RWPE2 (cell line): ENCODE results near the gene MRPL53.
A peak's percentile ranks its signal among the peaks of the same experiment; 100 is the strongest.

Experiments
- ATAC-seq: fragments of 200-7000 bp; cut with Tn5 transposase; 3 replicates; pipeline ENCODE4 v1.9.1; 2021; ENCODE audit warnings: low read depth
- DNase-seq: peaks from one replicate; pipeline ENCODE4 v3.0.0-alpha.2; 2020; ENCODE audit warnings: low spot score
- H3K27ac ChIP-seq: fragments of 450-650 bp; 2 replicates; pipeline ENCODE4 v1.5.1; 2017; ENCODE audit warnings: mild to moderate bottlenecking; ENCODE audit not compliant: poor library complexity, severe bottlenecking
- H3K27me3 ChIP-seq: fragments of 250-450 bp; sonication (Bioruptor Pico); 2 replicates; pipeline ENCODE4 v1.5.1; 2021; ENCODE audit warnings: mild to moderate bottlenecking, moderate library complexity; ENCODE audit not compliant: insufficient read depth, poor library complexity, severe bottlenecking
- H3K36me3 ChIP-seq: fragments of 250-450 bp; sonication (Bioruptor Pico); 2 replicates; pipeline ENCODE4 v1.5.1; 2020; ENCODE audit warnings: low read depth, mild to moderate bottlenecking, moderate library complexity
- H3K4me1 ChIP-seq: fragments of 250-450 bp; sonication (Bioruptor Pico); 2 replicates; pipeline ENCODE4 v1.5.1; 2021; ENCODE audit warnings: mild to moderate bottlenecking, moderate library complexity; ENCODE audit not compliant: insufficient read depth, poor library complexity, severe bottlenecking
- H3K4me3 ChIP-seq: fragments of 250-450 bp; sonication (Bioruptor Pico); 2 replicates; pipeline ENCODE4 v1.5.1; 2021; ENCODE audit warnings: mild to moderate bottlenecking, moderate library complexity; ENCODE audit not compliant: severe bottlenecking
- H3K9me3 ChIP-seq: fragments of 250-450 bp; sonication (Bioruptor Pico); 2 replicates; pipeline ENCODE4 v1.5.1; 2021; ENCODE audit warnings: mild to moderate bottlenecking, moderate library complexity; ENCODE audit not compliant: severe bottlenecking
- TF ChIP-seq, protein P1 (sequence below): fragments of 450-650 bp; IDR thresholded peaks from one replicate; pipeline ENCODE4 v1.5.1; 2017; ENCODE audit warnings: mild to moderate bottlenecking, moderate library complexity; ENCODE audit not compliant: poor library complexity, severe bottlenecking

Gene MRPL53

DNA sequence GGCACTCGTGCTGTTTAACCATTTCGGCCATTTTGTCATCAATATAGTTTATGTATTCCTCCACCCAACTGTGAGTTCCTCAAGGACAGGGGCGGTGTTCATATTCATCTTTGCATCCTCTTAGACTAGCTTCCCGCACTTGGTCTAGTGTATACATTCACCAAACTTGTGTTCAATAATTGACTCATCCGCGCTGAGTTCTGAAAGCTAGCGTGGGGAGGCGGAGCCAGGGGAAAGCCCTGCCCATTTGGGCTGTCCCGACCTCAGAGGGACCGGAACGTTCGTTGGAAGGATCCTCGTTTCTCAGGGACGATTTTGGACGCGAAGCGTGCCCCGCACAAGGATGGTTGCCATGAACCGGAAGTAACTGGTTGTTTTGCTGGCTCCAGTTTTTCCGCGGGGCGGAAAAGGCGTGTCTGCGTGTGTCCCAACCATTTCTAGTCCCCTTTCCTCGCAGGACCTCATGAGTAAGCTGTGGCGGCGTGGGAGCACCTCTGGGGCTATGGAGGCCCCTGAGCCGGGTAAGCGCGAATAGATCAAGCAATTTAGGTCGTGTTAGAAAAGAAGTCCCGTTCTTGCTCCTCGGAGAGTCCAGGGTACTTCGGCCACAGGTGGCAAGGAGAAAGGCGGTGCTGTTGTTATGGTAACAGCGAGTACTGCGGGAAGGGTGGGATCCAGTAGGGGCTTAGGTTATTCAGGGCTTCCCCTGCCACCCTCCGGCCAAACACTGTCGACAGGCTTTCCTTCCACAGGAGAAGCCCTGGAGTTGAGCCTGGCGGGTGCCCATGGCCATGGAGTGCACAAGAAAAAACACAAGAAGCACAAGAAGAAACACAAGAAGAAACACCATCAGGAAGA is 17.6 kb downstream of the MRPL53 start, which contains the start of gene INO80B:
Gene INO80B, plus strand, starts transcription at position 434 of the 858 bp plus-strand sequence. Its CDS starts 30 bp downstream, at position 464.
- H3K4me3 ChIP-seq: peak within 1 kb of the TSS; percentile 52
- peak; percentile 88 for DNase-seq
- H3K27ac ChIP-seq: no peak within 1 kb of the TSS
- TF ChIP-seq, protein P1, sequence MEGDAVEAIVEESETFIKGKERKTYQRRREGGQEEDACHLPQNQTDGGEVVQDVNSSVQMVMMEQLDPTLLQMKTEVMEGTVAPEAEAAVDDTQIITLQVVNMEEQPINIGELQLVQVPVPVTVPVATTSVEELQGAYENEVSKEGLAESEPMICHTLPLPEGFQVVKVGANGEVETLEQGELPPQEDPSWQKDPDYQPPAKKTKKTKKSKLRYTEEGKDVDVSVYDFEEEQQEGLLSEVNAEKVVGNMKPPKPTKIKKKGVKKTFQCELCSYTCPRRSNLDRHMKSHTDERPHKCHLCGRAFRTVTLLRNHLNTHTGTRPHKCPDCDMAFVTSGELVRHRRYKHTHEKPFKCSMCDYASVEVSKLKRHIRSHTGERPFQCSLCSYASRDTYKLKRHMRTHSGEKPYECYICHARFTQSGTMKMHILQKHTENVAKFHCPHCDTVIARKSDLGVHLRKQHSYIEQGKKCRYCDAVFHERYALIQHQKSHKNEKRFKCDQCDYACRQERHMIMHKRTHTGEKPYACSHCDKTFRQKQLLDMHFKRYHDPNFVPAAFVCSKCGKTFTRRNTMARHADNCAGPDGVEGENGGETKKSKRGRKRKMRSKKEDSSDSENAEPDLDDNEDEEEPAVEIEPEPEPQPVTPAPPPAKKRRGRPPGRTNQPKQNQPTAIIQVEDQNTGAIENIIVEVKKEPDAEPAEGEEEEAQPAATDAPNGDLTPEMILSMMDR: peak; percentile 11
- ATAC-seq: peak; percentile 37
- H3K9me3 ChIP-seq: no peaks in the 10 kb centered on the region
- peaks cover 12% of the 10 kb centered on the region for H3K4me1 ChIP-seq
- no peaks in the 10 kb centered on the region for H3K27me3 ChIP-seq
- H3K36me3 ChIP-seq: peaks cover 6% of the 10 kb centered on the region; the same call in 1 of the 2 replicates

DNA sequence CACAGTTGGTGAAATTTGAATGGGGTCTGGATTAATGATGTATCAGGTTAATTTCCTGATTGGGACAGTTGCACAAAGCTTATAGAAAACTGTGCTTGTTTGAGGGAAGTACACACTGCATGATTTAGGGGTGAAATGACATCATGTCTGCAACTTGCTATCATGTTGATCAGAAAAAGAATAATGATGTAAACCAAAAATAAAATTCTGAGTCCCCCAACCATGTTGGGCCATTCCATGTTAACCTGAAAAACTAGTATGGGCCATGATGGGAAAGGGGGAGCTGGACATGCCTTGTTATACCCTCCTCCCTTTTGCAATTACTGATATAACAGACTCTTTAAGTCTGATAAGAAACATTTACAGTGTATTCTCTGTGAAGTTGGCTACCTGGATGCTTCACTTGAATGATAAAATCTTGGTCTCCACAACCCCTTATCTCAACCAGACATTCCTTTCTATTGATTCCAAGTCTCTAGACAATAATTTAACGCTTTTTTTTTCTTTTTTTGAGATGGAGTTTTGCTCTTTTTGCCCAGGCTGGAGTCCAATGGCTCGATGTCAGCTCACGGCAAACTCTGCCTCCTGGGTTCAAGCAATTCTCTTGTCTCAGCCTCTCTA is 21.8 kb downstream of the MRPL53 start:
- TF ChIP-seq, protein P1: no peak
- no peaks in the 10 kb centered on the region for H3K27me3 ChIP-seq
- DNase-seq: no peak
- no peak overlapping the region for H3K4me3 ChIP-seq
- H3K27ac ChIP-seq: no peak overlapping the region
- no peaks in the 10 kb centered on the region for H3K9me3 ChIP-seq
- no peaks in the 10 kb centered on the region for H3K36me3 ChIP-seq
- H3K4me1 ChIP-seq: peaks cover 3% of the 10 kb centered on the region
- no peak for ATAC-seq

DNA sequence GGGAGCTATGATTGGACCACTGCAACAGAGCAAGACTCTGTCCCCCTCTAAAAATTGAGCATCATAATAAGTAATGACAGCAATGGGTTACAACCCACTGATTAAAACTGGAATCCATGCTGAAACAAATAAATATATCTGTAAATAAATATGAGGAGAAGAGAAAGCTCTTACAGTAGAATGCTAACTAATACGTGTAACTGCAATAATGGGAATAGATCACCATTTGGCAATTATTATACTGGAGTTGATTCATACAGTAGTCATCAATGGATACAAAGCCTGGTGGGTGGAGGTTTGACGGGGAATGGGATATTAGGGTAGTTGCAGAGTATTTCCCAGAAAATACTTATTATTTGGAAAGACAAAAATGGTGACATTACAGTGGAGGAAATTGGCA is 23.7 kb downstream of the MRPL53 start:
- H3K4me1 ChIP-seq: peaks cover 6% of the 10 kb centered on the region
- DNase-seq (no peak), ATAC-seq (peak; percentile 55)
- TF ChIP-seq, protein P1: no peak
- no peak overlapping the region for H3K4me3 ChIP-seq
- no peaks in the 10 kb centered on the region for H3K36me3 ChIP-seq
- H3K9me3 ChIP-seq: no peaks in the 10 kb centered on the region
- H3K27ac ChIP-seq: no peak overlapping the region
- H3K27me3 ChIP-seq: no peaks in the 10 kb centered on the region

DNA sequence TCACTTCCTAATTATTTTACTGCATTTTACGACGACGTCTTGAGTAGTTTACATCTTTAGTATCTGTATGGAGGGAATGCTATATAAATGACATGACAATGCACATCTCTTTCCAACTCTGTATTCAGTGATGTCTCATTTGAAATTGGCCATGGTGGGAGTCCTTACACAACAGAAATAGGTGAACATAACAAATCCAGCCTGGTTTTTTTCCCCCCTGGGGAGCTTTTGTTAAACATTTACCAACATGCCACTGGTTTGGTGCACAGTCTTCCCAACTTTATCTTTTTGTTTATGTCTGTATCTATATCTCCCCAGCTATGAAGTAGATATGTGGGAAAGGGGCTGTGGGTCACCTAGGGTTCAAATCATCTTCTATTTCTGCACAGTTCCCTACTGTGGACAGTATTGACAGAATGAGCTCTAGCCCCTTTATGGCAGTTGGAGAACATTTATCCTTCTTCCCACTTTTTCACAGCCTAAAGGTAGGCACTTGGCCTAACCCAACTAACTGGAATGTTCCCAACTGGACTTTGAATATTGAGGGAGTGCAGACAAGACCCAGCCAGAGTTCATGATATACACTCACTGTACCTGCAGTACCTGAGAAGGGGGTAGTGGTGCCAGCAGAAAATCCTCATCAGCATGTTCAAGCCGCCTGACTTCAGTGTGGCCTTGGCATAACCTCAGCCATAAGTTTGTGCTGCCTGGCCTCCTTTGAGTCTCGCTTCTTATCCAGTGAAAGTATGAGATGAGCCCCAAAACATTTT is 25.1 kb downstream of the MRPL53 start:
- peaks cover 9% of the 10 kb centered on the region for H3K4me1 ChIP-seq
- no peaks in the 10 kb centered on the region for H3K27me3 ChIP-seq
- no peaks in the 10 kb centered on the region for H3K9me3 ChIP-seq
- no peak overlapping the region for H3K4me3 ChIP-seq
- TF ChIP-seq, protein P1: no peak
- H3K36me3 ChIP-seq: no peaks in the 10 kb centered on the region
- no peak for ATAC-seq
- H3K27ac ChIP-seq: no peak overlapping the region
- DNase-seq: no peak
